Measurements from ENCODE around the gene UGCG. TPM values are rescaled to one million over a fixed set of nuclear protein-coding genes. Genes with fewer than 3 reads are reported as not detected.
"Not testable (repeated sequence)": the region's sequence is repeated elsewhere in the genome, so short reads cannot be mapped to it uniquely, and the experiment has no call there.

UGCG gene
- total RNA-seq, 1 experiment from 2014 or later, result 32.6 TPM

GRCh38 chr9:111959468-111960359 lies 63.1 kb downstream of the UGCG start:
- TF ChIP-seq TCF7L2 (IDR thresholded peaks at IDR 0.05; ENCODE audit: borderline replicate concordance, extremely low read depth, insufficient read depth, insufficient read length) (no peak), FOSL1 (IDR thresholded peaks at IDR 0.05; ENCODE audit: low read depth) (no peak), SIN3A (IDR thresholded peaks at IDR 0.05; ENCODE audit: low read depth) (no peak), POLR2A (IDR thresholded peaks at IDR 0.05; ENCODE audit: borderline replicate concordance, extremely low read depth, insufficient read depth, insufficient read length) (no peak), CEBPB (IDR thresholded peaks at IDR 0.05; ENCODE audit: low read depth) (peak; percentile 57; the same call in 1 of the 2 replicates), EGR1 (IDR thresholded peaks at IDR 0.05; ENCODE audit: low read depth) (no peak), ELF1 (IDR thresholded peaks at IDR 0.05; ENCODE audit: borderline replicate concordance, low read depth) (no peak), ZFX (IDR thresholded peaks at IDR 0.05) (no peak), JUND (IDR thresholded peaks at IDR 0.05) (no peak), MAX (IDR thresholded peaks at IDR 0.05) (peak; percentile 55), POLR2AphosphoS5 (IDR thresholded peaks at IDR 0.05; ENCODE audit: low read depth, low read length) (0 out of 2 replicates have a peak, but pooled peaks have one; percentile 15), CBX3 (IDR thresholded peaks at IDR 0.05; ENCODE audit: low read depth) (peak; percentile 47; the same call in 1 of the 2 replicates), SRF (IDR thresholded peaks at IDR 0.05; ENCODE audit: low read depth) (no peak)
- H3K4me3 ChIP-seq (replicated peaks in 1 of 2; ENCODE audit: low read depth in 1 of 2, low read length in 2 of 2), result no peak overlapping the region
- H3K9me2 ChIP-seq (ENCODE audit: insufficient read depth), result no peaks in the 10 kb centered on the region
- H2AFZ ChIP-seq (ENCODE audit: low read depth, low read length, poor library complexity, severe bottlenecking), result peak overlapping the region; percentile 52
- H3K9ac ChIP-seq (ENCODE audit: low read length), result no peak overlapping the region
- DNase-seq (ENCODE audit: low read depth, low spot score) (peak; percentile 19), ATAC-seq (peak; percentile 78)
- H3K4me1 ChIP-seq (ENCODE audit: control insufficient read depth in 1 of 2, insufficient read depth in 2 of 2, low read length in 2 of 2), result peaks cover 12 to 55% of the 10 kb centered on the region in 2 experiments
- ChIA-PET CTCF (no interaction called here), POLR2A (interaction anchor here (0.8 kb wide), 1 partner anchor 23 kb away, joined by 3 read pairs; no protein-coding TSS in a partner anchor), RAD21 (ENCODE audit: low non-redundant PET in 1 of 2, low total read pairs in 2 of 2, uncharacterized antibody in 2 of 2, unreplicated experiment in 2 of 2) (interaction anchor here in 1 of 2 experiments (0.7 kb wide), 1 partner anchor 11 kb away, joined by 4 read pairs; no protein-coding TSS in a partner anchor)
- no peaks in the 10 kb centered on the region for H3K36me3 ChIP-seq (ENCODE audit: control insufficient read depth in 1 of 2, insufficient read depth in 2 of 2, low read length in 2 of 2)
- H3K79me2 ChIP-seq (ENCODE audit: insufficient read depth, low read length), result no peaks in the 10 kb centered on the region
- intact Hi-C loops (cut with micrococcal nuclease), result no loop called here
- H3K27me3 ChIP-seq (ENCODE audit: insufficient read depth, low read length), result no peaks in the 10 kb centered on the region
- H3K9me3 ChIP-seq (ENCODE audit: control insufficient read depth in 1 of 2, insufficient read depth in 1 of 2, low read depth in 1 of 2, low read length in 2 of 2), result no peaks in the 10 kb centered on the region
- H4K20me1 ChIP-seq (ENCODE audit: insufficient read depth), result no peaks in the 10 kb centered on the region
- H3K4me2 ChIP-seq (ENCODE audit: low read length), result peak overlapping the region; percentile 45
- H3K27ac ChIP-seq (ENCODE audit: low read depth, low read length), result no peak overlapping the region
- BruUV-seq (replicated peaks), result no TSS peak

- 0 out of 2 replicates have a peak overlapping the region, but pooled peaks have one; percentile 42 for H3K4me2 ChIP-seq (ENCODE audit: low read length)
- POLR2A ChIA-PET, result interaction anchor here (0.8 kb wide), 1 partner anchor 24 kb away, joined by 3 read pairs; no protein-coding TSS in a partner anchor
- intact Hi-C loops (cut with micrococcal nuclease), result not testable (repeated sequence)
Observed at GRCh38 chr9:111960485-111960884, 63.9 kb downstream of the UGCG start.

More at GRCh38 chr9:111960485-111960884, 63.9 kb downstream of the UGCG start:
- H3K9ac ChIP-seq (ENCODE audit: low read length); H2AFZ ChIP-seq (ENCODE audit: low read depth, low read length, poor library complexity, severe bottlenecking); H3K79me2 ChIP-seq (ENCODE audit: insufficient read depth, low read length); BruUV-seq (replicated peaks); H4K20me1 ChIP-seq (ENCODE audit: insufficient read depth); H3K27ac ChIP-seq (ENCODE audit: low read depth, low read length); H3K4me3 ChIP-seq (replicated peaks in 1 of 2; ENCODE audit: low read depth in 1 of 2, low read length in 2 of 2); DNase-seq (ENCODE audit: low read depth, low spot score); CTCF ChIA-PET; H3K27me3 ChIP-seq (ENCODE audit: insufficient read depth, low read length); H3K36me3 ChIP-seq (ENCODE audit: control insufficient read depth in 1 of 2, insufficient read depth in 2 of 2, low read length in 2 of 2); H3K9me3 ChIP-seq (ENCODE audit: control insufficient read depth in 1 of 2, insufficient read depth in 1 of 2, low read depth in 1 of 2, low read length in 2 of 2); ATAC-seq; H3K9me2 ChIP-seq (ENCODE audit: insufficient read depth): not testable (repeated sequence)
- H3K4me1 ChIP-seq (ENCODE audit: control insufficient read depth in 1 of 2, insufficient read depth in 2 of 2, low read length in 2 of 2), result peaks cover 19 to 63% of the 10 kb centered on the region in 2 experiments
- RAD21 ChIA-PET (ENCODE audit: low non-redundant PET in 1 of 2, low total read pairs in 2 of 2, uncharacterized antibody in 2 of 2, unreplicated experiment in 2 of 2), result interaction anchor here in 1 of 2 experiments (0.7 kb wide), 1 partner anchor 10 kb away, joined by 4 read pairs; no protein-coding TSS in a partner anchor
